ENCODE results near the gene PAPPA2.

GRCh38 chr1:176888471-176889032 lies 425.6 kb downstream of the PAPPA2 start:
- no peak for TF ChIP-seq CTCF (IDR thresholded peaks at IDR 0.05; ENCODE audit: insufficient read depth, low read length, poor library complexity, severe bottlenecking)
- TF ChIP-seq EZH2phosphoT487 (conservative IDR thresholded peaks at IDR 0.05; ENCODE audit: low read length), result no peak
